ENCODE data around the gene SLIT3.
"Not testable (repeated sequence)": the region's sequence is repeated elsewhere in the genome, so short reads cannot be mapped to it uniquely, and the experiment has no call there.

The SLIT3 gene

DNA sequence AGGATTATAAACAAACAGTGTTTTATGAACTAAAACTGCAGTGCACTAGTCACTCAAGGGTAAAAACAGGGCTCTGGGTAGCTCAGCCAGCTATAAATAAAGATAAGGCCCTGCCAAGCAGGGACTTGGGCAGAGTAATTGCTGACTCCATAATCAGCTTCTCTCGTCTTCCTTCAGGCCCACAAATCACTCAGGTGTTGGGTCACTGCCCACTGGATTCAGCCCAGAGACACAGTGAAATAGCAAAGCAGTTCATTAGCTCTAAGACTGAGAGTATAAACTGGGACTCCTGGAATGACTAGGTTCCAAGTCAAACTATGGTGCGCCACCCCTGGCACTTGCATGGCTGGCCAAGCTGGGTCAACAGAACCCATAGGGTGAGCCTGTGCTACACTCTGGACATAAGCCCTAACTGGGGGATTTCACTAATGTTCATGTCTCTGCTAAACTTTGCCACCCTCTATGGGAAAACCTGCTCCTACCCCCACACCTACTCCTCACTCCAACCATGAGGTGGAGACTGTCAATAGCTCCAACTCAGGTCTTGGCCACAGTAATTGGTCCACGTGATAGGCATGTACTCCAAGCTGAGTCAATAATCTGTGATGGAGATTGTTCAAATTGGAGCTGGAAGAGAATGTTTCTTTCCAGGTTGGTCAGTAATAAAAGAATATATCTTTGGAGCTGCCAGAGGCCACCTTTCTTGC lies 158.5 kb downstream of the SLIT3 start:
- DNase-seq (ENCODE audit: low read depth in 2 of 2) = no peak

DNA sequence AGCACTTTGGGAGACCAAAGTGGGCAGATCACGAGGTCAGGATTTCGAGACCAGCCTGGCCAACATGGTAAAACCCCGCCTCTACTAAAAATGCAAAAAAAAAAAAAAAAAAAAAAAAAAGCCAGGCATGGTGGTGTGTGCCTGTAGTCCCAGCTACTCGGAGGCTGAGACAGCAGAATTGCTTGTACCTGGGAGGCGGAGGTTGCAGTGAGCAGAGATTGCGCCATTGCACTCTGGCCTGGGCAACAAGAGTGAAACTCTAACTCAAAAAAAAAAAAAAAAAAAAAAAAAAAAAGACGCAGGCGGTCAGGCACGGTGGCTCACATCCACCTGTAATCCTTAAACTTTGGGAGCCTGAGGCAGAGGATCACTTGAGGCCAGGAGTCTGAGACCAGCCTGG lies 160.7 kb downstream of the SLIT3 start:
- not testable (repeated sequence) for DNase-seq (ENCODE audit: low read depth in 2 of 2)

DNA sequence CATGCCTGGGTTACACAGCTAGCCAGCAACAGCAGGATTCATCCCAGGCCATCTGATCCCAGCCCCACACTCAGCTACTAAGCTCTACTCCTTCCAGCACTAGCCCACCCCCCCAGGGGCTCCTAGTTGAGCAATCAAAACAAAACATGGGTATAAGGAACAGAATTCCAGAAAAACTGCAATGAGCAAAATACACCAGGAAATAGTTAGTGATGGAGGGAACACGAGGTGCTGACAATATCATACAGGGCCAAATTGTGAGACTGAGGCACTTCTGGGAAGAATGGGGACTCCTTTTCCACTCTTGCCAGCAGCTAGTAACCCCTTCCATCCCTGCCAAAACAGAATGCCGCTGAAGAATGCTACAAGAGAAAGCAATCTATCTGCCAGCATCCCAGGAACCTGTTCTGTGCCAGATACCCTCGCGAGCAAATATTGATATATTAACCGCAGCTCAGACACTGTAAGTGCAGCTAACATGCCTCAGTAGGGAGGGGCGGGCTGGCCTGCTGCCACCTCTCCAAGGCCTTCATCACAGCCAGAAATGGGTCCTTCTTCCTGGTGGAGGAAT lies 161.4 kb downstream of the SLIT3 start:
- no peak for DNase-seq (ENCODE audit: low read depth in 2 of 2)

DNA sequence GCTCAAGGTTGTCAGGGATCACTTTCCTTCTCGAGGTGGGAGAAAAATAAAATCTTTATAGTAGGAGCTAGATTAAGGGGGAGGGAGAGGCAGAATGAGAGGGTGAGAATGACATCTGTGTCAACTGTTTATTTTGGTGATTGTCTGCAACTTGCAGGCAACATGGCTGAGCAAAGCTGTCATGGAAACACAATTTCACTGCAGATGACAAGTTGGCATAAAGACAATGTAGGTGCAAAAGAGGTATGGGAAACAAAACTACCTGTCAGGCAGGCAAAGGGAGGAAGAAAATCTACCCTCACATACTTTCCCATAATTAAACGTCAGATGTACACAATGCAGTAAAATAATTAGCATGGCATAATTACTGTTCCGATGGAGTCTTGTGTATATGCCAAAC lies 167.4 kb downstream of the SLIT3 start:
- no peak for DNase-seq (ENCODE audit: low read depth in 2 of 2)

DNA sequence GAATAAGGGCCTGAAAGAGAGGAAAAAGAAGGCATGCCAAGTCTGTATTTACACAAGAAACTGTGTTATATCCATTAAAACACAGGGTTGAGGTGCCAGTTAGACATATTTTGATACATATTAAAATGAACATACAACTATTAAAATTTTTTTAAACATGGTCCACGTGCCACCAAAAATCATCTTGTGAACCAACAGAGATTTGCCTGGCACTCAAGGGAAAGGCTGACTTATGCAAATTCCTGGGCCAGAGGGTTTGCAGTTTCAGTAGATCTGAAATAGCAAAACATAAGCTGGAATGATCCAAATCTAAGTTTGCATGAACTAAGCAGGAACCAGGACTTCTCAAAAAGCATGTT lies 168.7 kb downstream of the SLIT3 start:
- no peak for DNase-seq (ENCODE audit: low read depth in 2 of 2)

DNA sequence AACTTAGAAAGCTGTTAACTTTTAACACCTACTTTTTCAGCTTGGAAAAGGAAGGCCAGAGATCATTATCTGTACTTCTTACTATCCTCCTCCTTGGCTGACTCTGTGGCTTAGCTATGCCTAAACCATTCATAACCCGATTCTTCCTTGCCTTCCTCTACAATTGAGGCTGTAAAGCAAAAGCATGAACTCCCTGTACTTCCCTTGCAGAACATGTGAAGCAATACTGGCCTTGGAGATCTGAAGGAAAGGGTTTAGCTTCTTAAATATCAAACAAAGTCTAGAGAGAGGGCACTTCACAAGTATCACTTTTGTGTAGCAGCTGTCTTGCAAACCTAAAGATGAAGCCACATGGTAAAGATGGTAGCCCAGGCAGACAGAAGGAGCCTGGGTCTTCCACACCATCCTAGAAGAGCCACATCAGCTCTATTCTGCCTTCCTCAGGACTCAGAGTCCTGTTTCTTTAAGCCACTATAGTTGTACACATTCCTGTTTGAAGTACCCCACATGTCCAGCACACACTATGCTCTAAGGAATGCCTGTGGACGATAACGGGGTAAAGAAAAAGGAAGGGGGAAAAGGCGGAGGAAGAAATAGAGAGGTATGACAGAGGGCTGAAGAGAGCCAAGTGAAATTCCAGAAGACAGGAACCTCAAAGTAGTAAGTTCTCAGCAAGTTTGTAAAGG lies 169.2 kb downstream of the SLIT3 start:
- DNase-seq (ENCODE audit: low read depth in 2 of 2) = no peak

DNA sequence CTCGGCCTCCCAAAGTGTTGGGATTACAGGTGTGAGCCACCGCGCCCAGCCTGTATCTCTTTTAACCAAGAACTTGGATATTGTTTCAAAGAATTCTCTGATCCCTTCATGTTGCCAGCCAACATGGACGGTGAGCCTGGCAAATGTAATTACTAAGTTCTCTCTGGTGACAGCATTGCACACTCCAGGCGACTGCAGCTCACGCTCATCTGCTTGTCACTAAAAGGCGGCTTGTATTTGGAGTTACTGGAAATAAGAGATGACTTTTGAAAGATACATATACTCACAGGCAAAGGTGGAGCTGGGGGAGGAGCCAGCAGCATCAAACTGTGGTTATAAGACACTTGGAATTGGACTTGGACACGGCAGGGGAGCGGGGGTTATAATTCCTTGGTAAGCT lies 172.3 kb downstream of the SLIT3 start:
- DNase-seq (ENCODE audit: low read depth in 2 of 2) = no peak

DNA sequence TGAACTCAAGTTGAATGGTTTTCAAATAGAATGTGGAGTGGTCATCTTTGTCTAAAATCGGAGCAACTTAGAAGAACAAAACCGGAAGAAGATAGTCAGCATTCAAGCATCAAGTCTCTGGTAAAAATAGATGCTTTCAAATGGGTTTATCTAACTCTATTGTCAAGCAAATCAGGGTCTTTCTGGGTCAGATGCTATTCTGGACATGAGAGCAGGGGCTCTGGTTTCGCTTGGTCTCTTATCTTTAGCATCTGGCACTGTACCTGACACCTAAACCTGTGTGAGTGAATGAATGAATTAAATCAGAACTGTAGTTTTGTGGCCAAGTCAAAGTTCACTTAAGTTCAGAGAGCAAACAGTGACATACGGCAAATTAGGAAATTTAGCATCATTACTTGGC lies 173.5 kb downstream of the SLIT3 start:
- DNase-seq (ENCODE audit: low read depth in 2 of 2) = no peak

DNA sequence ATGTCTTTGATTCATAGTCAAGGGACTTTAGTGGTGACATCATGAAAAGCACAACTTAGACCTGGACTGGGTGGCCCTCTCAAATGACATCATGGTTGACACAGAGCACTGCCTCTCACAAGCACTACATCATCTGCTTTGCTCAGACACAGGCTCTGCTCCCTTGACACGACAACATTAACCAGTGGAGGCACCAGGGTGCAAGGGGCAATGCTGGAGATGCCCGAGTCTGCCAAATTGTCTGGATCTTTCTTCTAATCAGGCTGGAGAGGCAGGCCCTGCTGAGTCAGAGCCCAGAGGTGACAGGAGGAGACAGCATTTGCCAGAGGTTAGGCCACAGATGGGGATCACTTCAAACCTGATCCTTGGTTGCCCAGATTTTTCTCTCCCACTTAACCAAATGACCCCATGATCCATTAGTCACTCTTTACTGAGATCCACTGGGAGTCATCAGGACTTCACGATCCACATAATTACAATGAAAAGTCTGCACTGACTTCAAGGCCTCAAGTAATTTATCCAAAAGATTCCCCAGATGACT lies 174.4 kb downstream of the SLIT3 start:
- DNase-seq (ENCODE audit: low read depth in 2 of 2) = no peak

DNA sequence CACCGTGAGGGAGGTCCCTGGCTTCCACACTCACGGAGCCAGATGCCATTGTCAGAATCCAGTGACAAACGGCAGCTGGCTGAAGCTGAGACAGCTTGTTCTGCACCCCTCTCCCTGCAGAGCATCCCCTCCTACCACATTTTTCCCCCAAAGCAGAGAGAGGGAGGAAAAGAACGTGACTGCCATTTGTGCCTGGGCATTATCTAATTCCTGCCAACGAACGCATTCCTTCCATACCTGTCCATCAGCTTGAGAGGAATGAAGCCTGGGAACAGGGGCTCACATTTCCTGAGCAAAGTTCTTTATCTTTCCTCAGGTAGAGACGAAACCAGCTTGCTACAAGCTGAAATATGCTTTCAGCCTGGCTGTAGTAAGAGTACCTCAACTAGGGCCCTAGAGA lies 175.4 kb downstream of the SLIT3 start:
- no peak for DNase-seq (ENCODE audit: low read depth in 2 of 2)

DNA sequence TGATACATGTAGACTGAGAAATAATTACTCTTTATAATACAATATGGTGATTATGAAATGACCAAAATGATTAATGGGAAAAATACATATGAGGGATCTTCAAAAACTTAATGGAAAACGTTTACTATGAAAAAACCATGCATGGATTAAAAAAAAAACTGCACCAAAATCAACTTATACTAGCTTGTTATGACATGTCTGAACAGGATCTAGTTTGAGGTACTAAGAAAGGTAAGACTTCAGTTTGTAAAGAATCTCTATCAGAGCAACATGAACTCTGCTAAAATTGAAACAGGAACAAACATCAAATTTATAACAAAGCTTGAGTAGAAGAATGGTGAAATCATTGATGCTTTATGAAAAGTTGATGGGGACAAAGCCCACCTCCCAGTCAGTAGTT lies 178.0 kb downstream of the SLIT3 start:
- no peak for DNase-seq (ENCODE audit: low read depth in 2 of 2)

DNA sequence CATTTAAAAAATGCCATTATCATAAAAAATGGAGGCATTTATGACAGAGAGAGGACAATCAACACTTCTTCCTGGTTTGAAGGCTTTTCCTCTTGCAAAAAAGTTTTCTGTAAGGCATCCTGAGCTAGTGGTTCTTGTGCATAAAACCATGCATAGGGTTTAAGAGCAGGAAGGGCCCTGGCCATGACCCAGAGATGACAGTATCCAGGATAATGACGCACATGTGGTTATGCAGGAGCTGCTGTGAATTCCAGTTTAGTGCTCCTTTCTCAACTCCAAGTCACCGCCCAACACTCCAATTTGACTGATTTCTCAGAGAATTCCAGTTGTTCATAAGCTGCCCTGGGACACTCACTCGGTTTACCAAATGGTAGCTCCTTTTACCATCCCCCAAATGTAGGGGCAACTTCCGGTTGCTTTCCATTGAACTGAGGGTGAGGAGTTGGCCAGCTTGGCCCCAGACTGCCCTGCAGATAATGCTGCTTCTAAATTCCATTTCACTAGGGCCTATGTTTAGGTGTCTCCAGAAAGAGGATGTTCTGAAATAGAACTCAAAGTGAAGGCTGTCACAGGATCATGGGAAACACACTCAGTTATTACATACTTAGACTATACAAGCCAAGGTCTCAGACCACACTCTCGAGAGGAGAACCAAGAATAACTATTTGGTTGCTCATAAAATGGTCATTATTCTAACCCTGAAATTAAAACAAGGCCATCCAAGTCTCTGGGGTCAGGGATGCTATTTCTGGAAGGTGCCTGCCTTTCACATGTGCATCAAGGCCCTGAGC lies 179.1 kb downstream of the SLIT3 start:
- DNase-seq (ENCODE audit: low read depth in 2 of 2) = no peak

DNA sequence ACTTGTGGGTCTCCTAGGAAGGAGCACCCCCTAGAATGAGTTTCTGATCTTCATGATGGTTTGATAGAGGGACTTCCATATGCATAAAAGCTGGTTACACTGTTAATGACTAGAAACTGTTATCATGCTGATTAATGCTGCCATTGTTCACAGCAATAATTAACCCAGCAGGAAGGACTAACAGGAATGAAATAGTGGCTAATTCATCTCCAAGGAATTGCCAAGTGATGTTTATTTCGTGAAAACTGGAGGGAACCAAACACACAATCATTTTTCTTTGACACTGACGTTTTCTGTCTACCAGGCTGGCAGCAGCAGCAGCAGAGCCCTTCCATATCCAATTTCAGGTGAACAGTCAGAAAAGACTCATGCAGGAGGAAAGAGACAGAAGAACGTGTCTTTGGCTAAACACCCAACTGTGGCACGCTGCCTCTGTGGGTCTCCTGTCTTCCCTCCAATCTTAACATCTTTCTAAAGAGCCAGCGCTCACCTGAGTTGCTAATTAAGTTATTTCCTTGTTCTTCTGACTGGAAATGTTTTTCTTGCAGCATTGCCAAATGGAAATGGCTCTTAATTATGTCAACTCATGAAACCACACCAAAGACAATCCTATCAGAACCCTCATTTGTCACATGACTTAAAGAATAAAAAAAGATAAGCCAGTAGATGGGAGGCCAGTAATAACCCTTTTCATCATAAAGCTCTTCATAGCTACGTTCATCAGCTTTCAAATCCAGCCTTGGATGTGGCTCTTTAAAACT lies 181.5 kb downstream of the SLIT3 start:
- no peak for DNase-seq (ENCODE audit: low read depth in 2 of 2)

DNA sequence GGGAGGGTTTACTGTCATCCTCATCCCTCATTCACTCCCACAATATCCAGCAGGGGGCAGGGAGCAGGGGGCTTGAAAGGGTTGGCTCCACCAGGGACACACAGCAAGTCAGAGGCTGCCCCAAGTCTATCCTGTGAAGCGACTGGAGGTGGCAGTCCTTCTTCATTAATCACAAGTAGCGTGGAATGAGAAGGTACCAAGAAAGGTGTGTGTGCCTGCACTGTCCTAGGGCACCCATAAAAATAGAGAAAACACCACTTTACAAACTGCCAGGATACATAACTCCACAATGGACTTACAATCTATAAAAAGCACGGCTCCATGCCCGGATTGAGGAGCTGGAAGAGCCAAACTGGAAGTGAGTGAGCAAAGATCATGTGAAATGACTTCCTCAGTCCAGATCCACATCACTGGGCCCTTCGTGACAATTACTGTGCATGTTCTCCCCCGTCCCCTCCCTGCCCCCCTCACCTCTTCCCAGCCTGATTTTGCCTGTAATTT lies 183.9 kb downstream of the SLIT3 start:
- no peak for DNase-seq (ENCODE audit: low read depth in 2 of 2)

DNA sequence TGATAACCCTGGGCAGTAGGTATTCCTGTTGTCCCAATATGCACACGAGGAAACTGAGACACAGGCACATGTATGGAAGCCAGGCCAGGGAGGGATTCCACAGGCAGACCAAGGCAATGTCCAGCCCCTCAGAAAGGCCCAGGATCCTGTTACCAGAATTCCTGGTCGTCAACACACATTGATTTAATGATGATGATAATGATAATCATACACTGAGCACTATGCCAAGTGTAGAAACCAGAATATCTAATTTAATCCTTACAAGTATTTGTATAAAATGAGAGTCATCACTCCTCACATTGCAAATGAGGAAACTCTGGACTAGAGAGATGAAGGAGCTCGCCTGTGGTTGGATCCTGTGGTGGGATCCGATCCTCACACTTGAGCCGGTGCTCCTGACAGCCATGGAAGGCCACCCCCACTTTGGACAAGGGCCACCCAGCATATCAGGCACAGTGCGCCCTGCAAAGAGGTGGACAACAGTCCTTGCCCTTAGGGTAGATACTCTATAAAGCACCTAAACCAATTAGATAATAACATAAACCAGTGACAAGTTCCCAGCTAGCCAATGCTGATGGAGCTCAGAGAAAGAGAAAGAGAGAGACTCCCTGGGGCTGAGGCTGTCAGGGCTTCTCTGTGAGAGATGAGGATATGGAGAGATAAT lies 185.3 kb downstream of the SLIT3 start:
- no peak for DNase-seq (ENCODE audit: low read depth in 2 of 2)

DNA sequence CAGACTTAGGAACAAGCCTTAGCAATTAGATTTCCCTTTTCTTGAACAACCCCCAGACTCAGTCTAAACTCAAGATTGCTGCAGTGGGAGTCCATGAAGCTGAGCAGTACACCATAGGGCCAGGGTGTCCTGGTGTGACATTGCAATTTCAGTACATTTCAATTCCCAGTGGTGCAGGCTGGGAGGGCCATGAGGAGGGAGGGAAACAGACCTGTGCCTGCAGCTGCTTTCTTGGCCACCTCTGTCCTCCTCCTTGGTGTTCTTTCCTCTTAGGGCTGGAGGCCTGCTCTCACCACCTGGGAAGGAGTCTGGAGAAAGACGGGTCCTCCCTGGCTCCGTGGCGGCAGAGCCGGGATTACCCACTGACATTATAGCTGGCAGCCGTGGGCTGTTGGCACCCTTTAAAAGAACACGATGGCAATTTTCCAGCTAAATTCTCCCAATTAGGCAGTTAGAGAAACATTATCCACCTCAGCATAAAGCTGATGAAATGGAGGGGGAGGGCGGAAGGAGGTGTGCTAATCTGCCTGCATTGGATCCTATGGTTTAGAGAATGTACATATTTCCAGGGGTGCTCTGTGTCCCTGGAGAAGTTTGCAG lies 186.4 kb downstream of the SLIT3 start:
- DNase-seq (ENCODE audit: low read depth in 2 of 2) = no peak

DNA sequence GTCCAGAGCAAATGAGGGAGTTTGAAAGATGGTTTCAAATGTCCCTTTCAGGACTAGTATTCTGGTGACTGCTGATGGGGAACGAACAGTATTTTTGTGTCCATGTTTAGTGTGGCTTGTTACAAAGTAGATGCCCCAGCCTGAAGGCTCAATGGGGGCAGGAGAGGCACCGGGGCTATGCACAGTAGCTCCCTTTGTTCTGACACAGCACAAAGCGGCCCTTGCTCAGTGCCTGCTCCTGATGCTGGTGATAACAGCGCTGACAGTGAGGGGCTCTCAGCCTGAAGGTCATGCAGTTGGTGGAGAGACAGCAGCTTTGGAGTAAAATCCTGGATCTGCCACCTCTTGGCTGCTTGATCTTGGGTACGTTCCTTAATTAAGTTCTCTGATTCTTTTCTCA lies 188.9 kb downstream of the SLIT3 start:
- DNase-seq (ENCODE audit: low read depth in 2 of 2) = no peak

DNA sequence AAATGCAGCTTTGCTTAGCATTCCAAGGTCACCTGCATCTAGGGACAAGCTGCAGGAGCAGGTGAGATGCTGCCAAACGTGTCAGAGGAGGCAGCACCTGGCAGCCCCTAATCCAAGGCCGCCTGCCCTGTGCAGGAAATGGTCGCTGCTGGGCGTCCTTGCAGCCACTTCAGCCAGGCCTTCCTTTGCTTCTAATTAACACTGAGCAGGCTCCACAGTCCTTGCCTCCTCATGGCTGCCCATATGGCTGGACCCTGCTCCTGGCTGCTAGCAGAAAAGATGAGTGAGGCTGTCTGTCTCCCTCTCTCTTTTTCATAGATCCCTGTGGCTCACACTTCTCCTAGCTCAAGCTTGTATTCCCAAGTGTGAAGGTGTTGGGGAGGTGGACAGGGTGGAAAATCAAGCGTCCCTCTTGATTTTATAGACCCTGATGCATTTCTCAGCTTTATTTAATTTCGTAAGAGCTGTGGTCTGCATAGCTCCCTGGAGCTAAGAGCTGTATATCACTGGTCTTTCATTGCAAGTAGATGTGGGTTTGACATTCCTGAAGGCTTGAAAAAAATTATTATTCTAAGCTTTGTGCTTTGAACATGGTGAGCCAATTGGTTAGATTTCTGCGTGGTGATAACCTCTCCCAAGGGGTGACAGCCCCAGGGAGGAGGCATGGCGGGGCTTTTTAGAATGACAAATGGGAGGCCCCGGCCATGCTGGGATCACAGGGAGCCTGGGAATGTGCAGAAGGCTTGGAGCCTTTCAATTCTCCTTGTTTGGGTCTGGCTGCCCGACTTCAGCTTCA lies 193.8 kb downstream of the SLIT3 start:
- DNase-seq (ENCODE audit: low read depth in 2 of 2) = no peak

DNA sequence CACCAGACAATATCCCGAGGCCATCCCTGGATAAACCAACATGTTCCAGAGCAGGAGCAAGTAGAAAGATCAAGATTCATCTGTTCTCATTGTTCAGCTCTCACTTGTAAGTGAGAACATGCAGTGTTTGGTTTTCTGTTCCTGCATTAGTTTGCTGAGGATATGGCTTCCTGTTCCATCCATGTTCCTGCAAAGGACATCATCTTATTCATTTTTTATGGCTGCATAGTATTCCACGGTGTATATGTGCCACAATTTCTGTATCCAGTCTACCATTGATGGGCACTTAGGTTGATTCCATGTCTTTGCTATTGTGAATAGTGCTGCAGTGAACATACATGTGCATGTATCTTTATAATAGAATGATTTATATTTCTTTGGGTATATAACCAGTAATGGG lies 195.4 kb downstream of the SLIT3 start:
- not testable (repeated sequence) for DNase-seq (ENCODE audit: low read depth in 2 of 2)

Data from stimulated activated CD8-positive, alpha-beta memory T cell treated with anti-CD3 and anti-CD28 coated beads, Interleukin-2, amount 100 ng/mL, for 1 hour (primary cell).